CD14-positive monocyte (primary cell): Measurements from ENCODE around the gene LRRC3. TPM values are rescaled to one million over a fixed set of nuclear protein-coding genes. Genes with fewer than 3 reads are reported as not detected.

ENCODE experiments used
- DNase-seq, 3 donors: peaks; one replicate each; pipeline ENCODE4 v3.0.0-alpha.2; 2011 to 2022
- H2AFZ ChIP-seq: 2 replicates; pipeline ENCODE4 v1.6.0; 2012; ENCODE audit warnings: mild to moderate bottlenecking, low read depth, low read length, inconsistent platforms; ENCODE audit not compliant: insufficient read depth, poor library complexity, severe bottlenecking
- H3K27ac ChIP-seq, 2 donors: 1 replicate in 1 of 2; 2 replicates in 1 of 2; pipeline ENCODE4 v1.5.1; 2012 to 2013; ENCODE audit warnings: low read length in 2 of 2, control low read depth in 1 of 2, inconsistent platforms in 1 of 2, low read depth in 1 of 2, mild to moderate bottlenecking in 1 of 2
- H3K27me3 ChIP-seq, 2 donors: one replicate each; pipeline versions ENCODE4 v1.6.0 to v1.6.1; 2011 to 2013; ENCODE audit warnings: low read length in 2 of 2; ENCODE audit not compliant: control insufficient read depth in 2 of 2, insufficient read depth in 2 of 2
- H3K36me3 ChIP-seq, 2 donors: replicated peaks in 1 of 2; 1 replicate in 1 of 2; 2 replicates in 1 of 2; pipeline versions ENCODE4 v1.5.1 to v1.6.1; 2012 to 2013; ENCODE audit warnings: low read length in 2 of 2, control low read depth in 1 of 2, inconsistent platforms in 1 of 2, mild to moderate bottlenecking in 1 of 2; ENCODE audit not compliant: insufficient read depth in 2 of 2, control insufficient read depth in 1 of 2
- H3K4me1 ChIP-seq, 2 donors: 1 replicate in 1 of 2; 2 replicates in 1 of 2; pipeline versions ENCODE4 v1.5.1 to v1.6.1; 2012 to 2013; ENCODE audit warnings: low read length in 2 of 2, control low read depth in 1 of 2, inconsistent platforms in 1 of 2, mild to moderate bottlenecking in 1 of 2, moderate library complexity in 1 of 2; ENCODE audit not compliant: insufficient read depth in 2 of 2, control insufficient read depth in 1 of 2
- H3K4me2 ChIP-seq: replicated peaks from 2 replicates; pipeline ENCODE3; 2012; ENCODE audit warnings: low read length, moderate library complexity, mild to moderate bottlenecking; ENCODE audit not compliant: poor library complexity, severe bottlenecking; ENCODE audit errors: extremely low read depth
- H3K4me3 ChIP-seq, 3 experiments: fragments of 200-600 bp in 1 of 3; sonication (generic) in 1 of 3; replicated peaks in 1 of 3; 1 replicate in 2 of 3; 2 replicates in 1 of 3; pipeline ENCODE4 v1.5.1; 2011 to 2013; ENCODE audit warnings: low read length in 3 of 3, mild to moderate bottlenecking in 3 of 3, control low read depth in 2 of 3, low read depth in 2 of 3, inconsistent platforms in 1 of 3, moderate library complexity in 1 of 3
- H3K79me2 ChIP-seq: 2 replicates; pipeline ENCODE4 v1.6.0; 2012; ENCODE audit warnings: mild to moderate bottlenecking, control low read depth, inconsistent platforms, low read length, moderate library complexity; ENCODE audit not compliant: insufficient read depth
- H3K9ac ChIP-seq: 2 replicates; pipeline ENCODE4 v1.6.0; 2017; ENCODE audit warnings: low read length, mild to moderate bottlenecking; ENCODE audit not compliant: insufficient read depth, poor library complexity, severe bottlenecking
- H3K9me3 ChIP-seq, 2 donors: replicated peaks in 1 of 2; 1 replicate in 1 of 2; 2 replicates in 1 of 2; pipeline versions ENCODE4 v1.5.1 to v1.6.1; 2012 to 2013; ENCODE audit warnings: low read length in 2 of 2, control low read depth in 1 of 2; ENCODE audit not compliant: control insufficient read depth in 1 of 2, insufficient read depth in 1 of 2
- H4K20me1 ChIP-seq: 2 replicates; pipeline ENCODE4 v1.6.0; 2012; ENCODE audit warnings: mild to moderate bottlenecking, low read length, control low read depth, moderate library complexity; ENCODE audit not compliant: insufficient read depth
- H3K27ac Mint-ChIP-seq, 7 donors: one replicate each; pipeline ENCODE4 v1.8.0; 2020; ENCODE audit warnings: mild to moderate bottlenecking in 7 of 7, mixed read lengths in 7 of 7, moderate library complexity in 6 of 7, inconsistent platforms in 2 of 7
- H3K27me3 Mint-ChIP-seq, 3 donors: one replicate each; pipeline ENCODE4 v1.8.0; 2021 to 2022; ENCODE audit warnings: low read depth in 3 of 3, mild to moderate bottlenecking in 3 of 3, mixed read lengths in 3 of 3, moderate library complexity in 3 of 3, inconsistent platforms in 1 of 3
- H3K36me3 Mint-ChIP-seq, 2 donors: one replicate each; pipeline ENCODE4 v1.8.0; 2020; ENCODE audit warnings: mixed read lengths in 2 of 2, inconsistent platforms in 1 of 2, mild to moderate bottlenecking in 1 of 2
- H3K4me1 Mint-ChIP-seq: one replicate; pipeline ENCODE4 v1.8.0; 2020; ENCODE audit warnings: mild to moderate bottlenecking, mixed read lengths
- H3K4me3 Mint-ChIP-seq, 2 donors: one replicate each; pipeline ENCODE4 v1.8.0; 2020; ENCODE audit warnings: mild to moderate bottlenecking in 2 of 2, mixed read lengths in 2 of 2, moderate library complexity in 1 of 2
- H3K9me3 Mint-ChIP-seq, 7 donors: one replicate each; pipeline ENCODE4 v1.8.0; 2020 to 2022; ENCODE audit warnings: mixed read lengths in 7 of 7, mild to moderate bottlenecking in 6 of 7, moderate library complexity in 6 of 7, inconsistent platforms in 2 of 7
- CTCF ChIP-seq: fragments of 200-600 bp; IDR thresholded peaks from one replicate; pipeline ENCODE4 v1.8.0; 2022; ENCODE audit warnings: antibody characterized with exemption, mild to moderate bottlenecking
- WGBS: methylation state at CpG from one replicate; pipeline ENCODE4 v1.1.5; 2013; ENCODE audit warnings: missing lambda C conversion rate; ENCODE audit not compliant: insufficient coverage; 5-methylcytosine and 5-hydroxymethylcytosine counted together
- intact Hi-C, 2 donors: fragments of 100-400 bp; cut with micrococcal nuclease; formaldehyde crosslinking; loops; one replicate each; pipeline versions ENCODE4 v1.15.0 to v1.15.1; 2023
- polyA plus RNA-seq, 3 donors: library from polyadenylated mRNA; depleted of rRNA in 1 of 3; unstranded in 2 of 3; stranded (reverse) in 1 of 3; fragments of 300-500 nt in 2 of 3; fragments of >200 nt in 1 of 3; fragmentation: Illumina TruSeq in 2 of 3; gene quantifications; 1 replicate in 2 of 3; 2 replicates in 1 of 3; pipeline ENCODE4 v1.2.3, GENCODE V29; 2012 to 2021

Gene LRRC3
- polyA plus RNA-seq, 3 donors, result 0.30 to 0.59 (median 0.41) TPM

GRCh38 chr21:44503901-44504399 is 48.6 kb downstream of the LRRC3 start:
- H3K27ac Mint-ChIP-seq, result peak overlapping the region in 5 of 7 donors; percentile 37 to 81 (median 61)
- intact Hi-C loops, result no loop called here
- peak overlapping the region; percentile 26 to 66 for H3K27ac ChIP-seq

DNA sequence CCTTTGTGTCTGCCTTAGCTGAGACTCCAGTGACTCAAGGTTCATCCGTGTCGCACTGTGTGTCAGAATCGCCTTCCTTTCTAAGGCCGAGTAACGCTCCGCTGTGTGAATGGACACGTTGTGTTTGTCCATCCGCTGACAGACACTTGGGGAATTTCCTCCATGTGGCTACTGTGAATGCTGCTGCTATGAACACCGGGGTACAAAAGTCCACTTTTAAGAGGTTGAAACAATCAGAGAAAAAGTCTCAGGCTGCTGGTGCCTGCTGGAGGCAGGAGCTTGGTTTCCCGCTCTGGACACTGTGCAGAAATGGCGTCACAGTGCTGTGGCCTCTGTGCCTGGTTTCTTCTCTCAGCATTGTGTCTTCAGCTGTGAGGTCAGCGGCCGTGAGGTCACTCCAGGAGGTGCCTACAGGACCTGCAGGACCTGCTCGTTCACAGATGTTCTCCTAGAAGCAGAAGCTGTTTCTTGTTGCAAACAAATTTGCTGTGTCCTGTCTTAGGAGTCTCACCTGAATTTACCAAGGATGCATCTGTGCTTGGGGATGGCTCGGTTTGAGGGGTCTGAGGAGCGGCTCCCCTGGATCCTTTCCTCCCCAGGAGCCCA is 50.5 kb downstream of the LRRC3 start:
- H3K27me3 ChIP-seq, result peaks cover 0 to 3% of the 10 kb centered on the region in 2 donors
- Mint-ChIP-seq H3K4me3 (no peak overlapping the region), H3K9me3 (peaks cover 0 to 12% (median 5%) of the 10 kb centered on the region in 7 donors), H3K36me3 (no peaks in the 10 kb centered on the region), H3K27ac (peak overlapping the region in 1 of 7 donors; percentile 77), H3K27me3 (peaks cover 4 to 17% (median 8%) of the 10 kb centered on the region in 3 donors), H3K4me1 (peaks cover 6% of the 10 kb centered on the region)
- H3K27ac ChIP-seq, result no peak overlapping the region
- intact Hi-C loops, result loop anchor here in 1 of 2 donors (5.0 kb wide), 1 partner anchor 287 kb away; no protein-coding TSS in a partner anchor
- TF ChIP-seq CTCF, result no peak
- no peaks in the 10 kb centered on the region for H3K36me3 ChIP-seq
- no peak overlapping the region for H2AFZ ChIP-seq
- H3K4me3 ChIP-seq, result no peak overlapping the region
- H3K9me3 ChIP-seq, result peaks cover 0 to 5% of the 10 kb centered on the region in 2 donors
- 94% methylated on average over 16 of the region's 16 CpGs for WGBS
- DNase-seq, result no peak
- no peak overlapping the region for H3K9ac ChIP-seq
- H4K20me1 ChIP-seq, result no peaks in the 10 kb centered on the region
- no peaks in the 10 kb centered on the region for H3K79me2 ChIP-seq
- H3K4me1 ChIP-seq, result peaks cover 9 to 21% of the 10 kb centered on the region in 2 donors
- no peak overlapping the region for H3K4me2 ChIP-seq

More at GRCh38 chr21:44503901-44504399, 48.6 kb downstream of the LRRC3 start:
- Histone ChIP-seq H3K4me2 (no peak overlapping the region), H3K27me3 (no peaks in the 10 kb centered on the region), H3K4me1 (peaks cover 9 to 13% of the 10 kb centered on the region in 2 donors), H3K4me3 (no peak overlapping the region), H4K20me1 (no peaks in the 10 kb centered on the region), H3K9me3 (peaks cover 0 to 5% of the 10 kb centered on the region in 2 donors), H2AFZ (no peak overlapping the region), H3K36me3 (no peaks in the 10 kb centered on the region), H3K79me2 (no peaks in the 10 kb centered on the region), H3K9ac (no peak overlapping the region)
- Mint-ChIP-seq H3K4me3 (no peak overlapping the region), H3K27me3 (peaks cover 7 to 15% (median 9%) of the 10 kb centered on the region in 3 donors), H3K9me3 (peaks cover 0 to 12% (median 5%) of the 10 kb centered on the region in 7 donors), H3K36me3 (no peaks in the 10 kb centered on the region), H3K4me1 (peaks cover 6% of the 10 kb centered on the region)
- DNase-seq, result peak; percentile 44 to 62 (median 44)
- 2% methylated on average over 19 of the region's 20 CpGs for WGBS
- TF ChIP-seq CTCF, result no peak
